Putamen (tissue), 1 donor: ENCODE results near the gene DMP1.
"Not testable (repeated sequence)": the region's sequence is repeated elsewhere in the genome, so short reads cannot be mapped to it uniquely, and the experiment has no call there.

Experiments used
- DNase-seq: peaks from one replicate; pipeline ENCODE4 v3.0.0-alpha.2; 2016; ENCODE audit warnings: low spot score

DMP1 gene

GRCh38 chr4:87680271-87680670 is 30.2 kb downstream of the DMP1 start:
- DNase-seq: no peak

DNA sequence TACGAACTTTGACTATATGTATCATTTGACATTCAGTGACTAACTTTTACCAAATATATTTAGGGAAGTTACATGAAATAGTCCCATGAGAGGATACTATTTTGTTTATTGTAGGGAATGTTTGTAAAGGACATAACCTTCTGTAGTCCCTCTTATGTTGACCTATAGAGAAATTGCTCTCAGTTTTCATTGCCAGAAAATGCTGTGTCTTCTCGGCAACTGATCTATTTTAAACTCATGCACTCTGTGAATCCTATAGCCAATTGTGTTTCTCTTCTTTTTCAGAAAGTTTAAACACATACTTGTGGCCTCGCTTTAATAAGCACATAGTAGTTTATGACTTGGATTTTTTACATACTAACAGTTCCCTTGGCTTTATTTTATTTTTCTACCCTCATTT is 38.2 kb downstream of the DMP1 start:
- DNase-seq: no peak

DNA sequence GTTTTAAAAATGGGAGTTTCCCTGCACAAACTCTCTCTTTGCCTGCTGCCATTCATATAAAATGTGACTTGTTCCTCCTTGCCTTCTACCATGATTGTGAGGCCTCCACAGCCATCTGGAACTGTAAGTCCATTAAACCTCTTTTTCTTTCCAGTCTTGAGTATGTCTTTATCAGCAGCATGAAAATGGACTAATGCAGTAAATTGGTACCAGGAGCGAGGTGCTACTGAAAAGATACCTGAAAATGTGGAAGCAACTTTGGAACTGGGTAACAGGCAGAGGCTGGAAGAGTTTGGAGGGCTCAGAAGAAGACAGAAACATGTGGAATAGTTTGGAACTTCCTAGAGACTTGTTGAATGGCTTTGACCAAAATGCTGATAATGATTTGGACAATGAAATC is 40.9 kb downstream of the DMP1 start:
- not testable (repeated sequence) for DNase-seq

DNA sequence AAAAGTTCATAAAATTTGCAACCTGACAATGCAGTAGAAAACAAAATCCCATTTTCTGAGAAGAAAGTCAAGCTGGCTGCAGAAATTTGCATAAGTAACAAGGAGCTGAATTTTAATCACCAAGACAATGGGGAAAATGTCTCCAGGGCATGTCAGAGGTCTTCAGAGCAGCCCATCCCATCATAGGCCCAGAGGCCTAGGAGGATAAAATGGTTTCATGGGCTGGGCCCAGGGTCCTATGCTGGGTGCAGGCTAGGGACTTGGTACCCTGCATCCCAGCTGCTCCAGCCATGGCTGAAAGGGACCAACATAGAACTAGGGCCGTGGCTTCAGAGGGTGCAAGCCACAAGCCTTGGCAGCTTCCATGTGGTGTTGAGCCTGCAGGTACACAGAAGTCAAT is 42.0 kb downstream of the DMP1 start:
- not testable (repeated sequence) for DNase-seq

DNA sequence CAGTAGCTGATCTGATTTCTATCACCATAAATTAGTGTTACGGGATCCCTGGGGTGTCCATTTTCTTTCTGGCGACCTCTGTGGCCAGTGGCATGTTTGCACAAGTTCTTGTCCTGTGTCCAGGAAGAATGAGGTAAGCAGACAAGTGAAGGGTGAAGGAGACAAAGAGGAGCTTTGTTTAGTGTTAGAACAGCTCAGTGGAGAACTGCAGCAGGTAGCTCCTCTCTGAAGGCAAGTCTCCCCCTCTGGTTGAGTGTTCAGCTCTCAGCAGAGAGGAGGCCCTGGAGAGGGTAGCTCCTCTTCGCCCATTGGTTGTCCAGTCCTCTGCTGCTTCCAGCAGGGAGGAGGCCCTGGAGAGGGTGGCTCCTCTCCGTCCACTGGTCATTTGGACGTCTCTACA is 47.2 kb downstream of the DMP1 start:
- no peak for DNase-seq

GRCh38 chr4:87697945-87698344 is 47.9 kb downstream of the DMP1 start:
- DNase-seq: no peak

DNA sequence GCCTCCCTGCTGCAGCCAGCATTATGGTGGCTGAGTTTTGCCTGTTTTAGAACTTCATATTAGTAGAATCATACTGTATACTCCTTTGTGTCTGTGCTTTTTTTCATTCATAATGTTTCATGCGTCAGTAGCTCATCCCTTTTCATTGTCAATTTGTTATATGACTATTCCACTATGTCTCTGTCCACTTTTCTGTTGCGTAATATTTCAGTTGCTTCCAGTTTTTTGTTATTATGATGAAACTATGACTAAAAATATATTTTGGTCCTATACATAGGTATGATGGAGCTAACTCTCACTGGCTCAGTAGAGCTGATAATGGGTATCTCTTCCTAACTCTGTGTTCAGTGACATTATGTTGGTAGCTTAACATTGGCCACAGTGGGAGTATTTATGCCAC is 48.3 kb downstream of the DMP1 start:
- no peak for DNase-seq

DNA sequence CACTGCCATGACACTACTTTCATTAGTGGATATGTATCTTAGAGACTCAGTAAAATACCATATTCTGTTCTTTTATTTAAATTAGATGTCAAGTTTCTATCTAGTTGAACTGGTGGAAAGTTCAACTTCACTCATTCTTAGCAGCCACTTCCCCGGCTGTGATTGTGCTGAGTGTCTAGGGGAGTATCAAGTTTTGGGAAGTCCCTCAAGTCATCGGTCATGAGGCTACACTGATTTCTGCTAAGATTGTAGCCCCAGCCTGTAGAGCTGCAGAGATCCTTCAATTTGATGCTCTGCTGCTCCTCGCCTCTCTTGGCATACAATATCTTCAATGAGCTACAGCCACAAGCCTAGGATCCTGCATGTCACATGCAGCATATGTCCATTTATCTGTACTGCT is 53.9 kb downstream of the DMP1 start:
- DNase-seq: no peak

DNA sequence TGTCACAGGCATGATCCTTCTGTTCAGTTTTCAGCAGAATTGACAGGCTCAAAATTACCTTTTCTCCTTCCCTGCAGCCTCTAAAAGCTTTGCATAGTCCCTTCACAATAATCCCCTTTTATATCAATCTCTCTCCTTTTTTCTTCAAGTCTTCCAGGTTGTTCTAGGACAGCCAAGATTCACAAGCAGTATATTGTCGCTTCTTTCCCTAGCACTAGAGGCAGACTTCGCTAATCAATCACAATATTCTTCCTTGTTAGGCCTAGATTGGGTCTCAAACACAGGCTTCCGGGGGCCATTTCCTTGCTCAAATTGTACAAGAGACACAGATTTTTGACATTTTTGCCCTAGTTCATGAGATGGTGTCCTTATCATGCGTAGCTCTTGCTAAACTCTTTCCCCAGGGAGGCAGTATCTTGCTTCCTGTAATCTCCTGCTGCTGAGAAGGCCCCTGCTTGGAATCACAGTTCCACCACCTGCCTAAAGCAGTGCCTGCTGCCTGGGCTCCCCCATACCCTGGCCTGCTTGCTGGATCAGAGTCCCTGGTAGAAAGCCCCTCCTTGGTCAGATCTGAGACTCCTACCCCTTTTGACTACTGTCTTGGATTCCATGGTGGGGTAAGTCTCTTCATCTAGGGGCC is 57.3 kb downstream of the DMP1 start:
- no peak for DNase-seq
